Mesendoderm (in vitro differentiated cells): ENCODE measurements around the gene DDX49. TPM values are rescaled to one million over a fixed set of nuclear protein-coding genes. Genes with fewer than 3 reads are reported as not detected.

Source experiments
- DNase-seq: peaks from one replicate; pipeline ENCODE4 v3.0.0; 2013
- H2AK5ac ChIP-seq: 2 replicates; pipeline ENCODE4 v1.6.1; 2013; ENCODE audit warnings: low read length, inconsistent platforms
- H2BK120ac ChIP-seq: 2 replicates; pipeline ENCODE4 v1.6.1; 2013; ENCODE audit warnings: low read depth, mild to moderate bottlenecking, low read length, moderate library complexity, mixed read lengths
- H2BK15ac ChIP-seq: replicated peaks from 2 replicates; pipeline ENCODE4 v1.6.1; 2013; ENCODE audit warnings: low read depth, mild to moderate bottlenecking, moderate library complexity
- H2BK5ac ChIP-seq: 2 replicates; pipeline ENCODE4 v1.6.1; 2013; ENCODE audit warnings: low read length, inconsistent platforms
- H3K18ac ChIP-seq: 2 replicates; pipeline ENCODE4 v1.6.1; 2013; ENCODE audit warnings: mild to moderate bottlenecking, low read length, mixed read lengths
- H3K23ac ChIP-seq: one replicate; pipeline ENCODE4 v1.6.1; 2013; ENCODE audit warnings: low read length
- H3K27ac ChIP-seq: 2 replicates; pipeline ENCODE4 v1.5.1; 2013; ENCODE audit warnings: low read depth, mild to moderate bottlenecking, inconsistent platforms, low read length, moderate library complexity
- H3K27me3 ChIP-seq: 2 replicates; pipeline ENCODE4 v1.6.1; 2013; ENCODE audit warnings: low read length, control low read depth, mild to moderate bottlenecking, inconsistent platforms; ENCODE audit not compliant: insufficient read depth, poor library complexity
- H3K36me3 ChIP-seq: 2 replicates; pipeline ENCODE4 v1.6.1; 2013; ENCODE audit warnings: low read length, inconsistent platforms; ENCODE audit not compliant: control insufficient read depth, insufficient read depth
- H3K4ac ChIP-seq: one replicate; pipeline ENCODE4 v1.6.1; 2013; ENCODE audit warnings: low read depth, mild to moderate bottlenecking, low read length, moderate library complexity
- H3K4me1 ChIP-seq: 2 replicates; pipeline ENCODE4 v1.6.1; 2013; ENCODE audit warnings: low read depth, low read length, inconsistent platforms; ENCODE audit not compliant: control insufficient read depth
- H3K4me2 ChIP-seq: 2 replicates; pipeline ENCODE4 v1.6.1; 2013; ENCODE audit warnings: low read length
- H3K4me3 ChIP-seq: 2 replicates; pipeline ENCODE4 v1.5.1; 2013; ENCODE audit warnings: mild to moderate bottlenecking, low read length
- H3K56ac ChIP-seq: one replicate; pipeline ENCODE4 v1.6.1; 2013; ENCODE audit warnings: low read length
- H3K79me1 ChIP-seq: 2 replicates; pipeline ENCODE4 v1.6.1; 2013; ENCODE audit warnings: low read length, inconsistent platforms
- H3K79me2 ChIP-seq: 2 replicates; pipeline ENCODE4 v1.6.1; 2013; ENCODE audit warnings: mild to moderate bottlenecking, low read length; ENCODE audit not compliant: control insufficient read depth, insufficient read depth
- H3K9ac ChIP-seq: 2 replicates; pipeline ENCODE4 v1.6.1; 2013; ENCODE audit warnings: low read length, inconsistent platforms
- H4K5ac ChIP-seq: one replicate; pipeline ENCODE4 v1.6.1; 2013; ENCODE audit warnings: low read length
- H4K8ac ChIP-seq: one replicate; pipeline ENCODE4 v1.6.1; 2013; ENCODE audit warnings: low read depth, mild to moderate bottlenecking, control low read depth, low read length, moderate library complexity
- WGBS: extraction: QIAGEN DNeasy Blood & Tissue Kit; methylation state at CpG from one replicate; pipeline ENCODE4 v1.1.7; 2013; ENCODE audit warnings: low lambda C conversion rate, missing lambda C conversion rate; ENCODE audit not compliant: insufficient coverage; ENCODE audit errors: extremely low coverage; 5-methylcytosine and 5-hydroxymethylcytosine counted together
- polyA plus RNA-seq, 2 experiments: library from polyadenylated mRNA; stranded (reverse); fragments of 200-250 nt; gene quantifications; one replicate each; pipeline ENCODE4 v1.2.3, GENCODE V29; 2013

Gene DDX49, protein sequence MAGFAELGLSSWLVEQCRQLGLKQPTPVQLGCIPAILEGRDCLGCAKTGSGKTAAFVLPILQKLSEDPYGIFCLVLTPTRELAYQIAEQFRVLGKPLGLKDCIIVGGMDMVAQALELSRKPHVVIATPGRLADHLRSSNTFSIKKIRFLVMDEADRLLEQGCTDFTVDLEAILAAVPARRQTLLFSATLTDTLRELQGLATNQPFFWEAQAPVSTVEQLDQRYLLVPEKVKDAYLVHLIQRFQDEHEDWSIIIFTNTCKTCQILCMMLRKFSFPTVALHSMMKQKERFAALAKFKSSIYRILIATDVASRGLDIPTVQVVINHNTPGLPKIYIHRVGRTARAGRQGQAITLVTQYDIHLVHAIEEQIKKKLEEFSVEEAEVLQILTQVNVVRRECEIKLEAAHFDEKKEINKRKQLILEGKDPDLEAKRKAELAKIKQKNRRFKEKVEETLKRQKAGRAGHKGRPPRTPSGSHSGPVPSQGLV
- 27.4 TPM for polyA plus RNA-seq (2013, experiment 1 of 2)
- 29.7 TPM for polyA plus RNA-seq (2013, experiment 2 of 2)

DNA sequence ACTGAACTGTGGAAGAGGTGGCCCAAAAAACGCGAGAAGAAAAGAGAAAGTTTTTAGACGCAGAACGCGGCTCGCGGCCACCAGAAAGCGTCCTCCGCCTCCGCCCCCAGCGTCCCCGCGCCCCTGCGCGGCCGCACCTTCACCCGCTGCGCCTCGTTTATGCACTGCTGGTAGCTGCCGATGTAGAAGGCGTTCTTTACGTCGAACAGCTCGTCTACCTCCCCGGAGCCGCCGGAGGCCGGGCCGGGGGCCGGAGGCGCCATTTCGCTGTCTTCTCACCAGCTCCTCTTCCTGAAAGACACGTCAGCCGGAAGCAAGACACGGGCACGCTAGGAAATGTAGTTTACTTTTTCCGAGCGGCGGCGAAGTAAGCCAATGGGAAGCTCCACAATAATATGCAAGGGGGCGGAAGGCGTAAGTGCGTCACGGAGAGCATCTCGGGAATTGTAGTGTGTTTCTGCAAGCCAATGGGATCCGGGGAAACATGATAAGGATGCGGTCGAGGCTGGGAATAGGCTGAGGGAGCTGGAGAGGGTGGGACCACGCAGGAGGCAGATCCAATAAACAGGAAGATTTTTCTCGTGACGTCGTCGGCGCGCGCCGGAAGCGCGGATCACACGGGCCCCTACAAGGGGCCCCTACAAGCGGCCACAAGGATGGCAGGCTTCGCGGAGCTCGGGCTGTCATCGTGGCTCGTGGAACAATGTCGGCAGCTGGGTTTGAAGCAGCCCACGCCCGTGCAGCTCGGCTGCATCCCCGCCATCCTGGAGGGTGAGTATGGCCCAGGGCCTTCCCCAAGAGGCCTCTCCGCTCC is at the start of gene DDX49, which contains the start of gene COPE:
Gene DDX49 (plus strand): TSS at position 630 of the 814 bp plus-strand sequence. CDS start 27 bp downstream, at position 657.
Gene COPE (minus strand): TSS at position 302 of the 814 bp plus-strand sequence. CDS start 39 bp downstream, at position 263.
- peak; percentile 100 for DNase-seq
- no peak within 1 kb of the TSS for H4K5ac ChIP-seq
- no peak within 1 kb of the TSS for H3K27ac ChIP-seq
- peak within 1 kb of the TSS; percentile 30 for H4K8ac ChIP-seq
- H3K4ac ChIP-seq = no peak within 1 kb of the TSS
- H2AK5ac ChIP-seq = peak within 1 kb of the TSS; percentile 14
- peaks cover 1% of the 10 kb centered on the region for H3K4me1 ChIP-seq
- H3K79me2 ChIP-seq = peaks cover 24% of the 10 kb centered on the region
- peak within 1 kb of the TSS; percentile 74 for H3K23ac ChIP-seq
- no peak within 1 kb of the TSS for H2BK5ac ChIP-seq
- no peak within 1 kb of the TSS for H2BK15ac ChIP-seq
- no peak within 1 kb of the TSS for H3K18ac ChIP-seq
- peaks cover 4% of the 10 kb centered on the region for H3K36me3 ChIP-seq
- peak within 1 kb of the TSS; percentile 75 for H3K4me2 ChIP-seq
- H3K27me3 ChIP-seq = no peaks in the 10 kb centered on the region
- WGBS = no CpG with 5 or more reads among the region's 72 CpGs
- peaks cover 21% of the 10 kb centered on the region for H3K79me1 ChIP-seq
- no peak within 1 kb of the TSS for H2BK120ac ChIP-seq
- peak within 1 kb of the TSS; percentile 95 for H3K56ac ChIP-seq
- H3K9ac ChIP-seq = peak within 1 kb of the TSS; percentile 94
- H3K4me3 ChIP-seq = peak within 1 kb of the TSS; percentile 96

DNA sequence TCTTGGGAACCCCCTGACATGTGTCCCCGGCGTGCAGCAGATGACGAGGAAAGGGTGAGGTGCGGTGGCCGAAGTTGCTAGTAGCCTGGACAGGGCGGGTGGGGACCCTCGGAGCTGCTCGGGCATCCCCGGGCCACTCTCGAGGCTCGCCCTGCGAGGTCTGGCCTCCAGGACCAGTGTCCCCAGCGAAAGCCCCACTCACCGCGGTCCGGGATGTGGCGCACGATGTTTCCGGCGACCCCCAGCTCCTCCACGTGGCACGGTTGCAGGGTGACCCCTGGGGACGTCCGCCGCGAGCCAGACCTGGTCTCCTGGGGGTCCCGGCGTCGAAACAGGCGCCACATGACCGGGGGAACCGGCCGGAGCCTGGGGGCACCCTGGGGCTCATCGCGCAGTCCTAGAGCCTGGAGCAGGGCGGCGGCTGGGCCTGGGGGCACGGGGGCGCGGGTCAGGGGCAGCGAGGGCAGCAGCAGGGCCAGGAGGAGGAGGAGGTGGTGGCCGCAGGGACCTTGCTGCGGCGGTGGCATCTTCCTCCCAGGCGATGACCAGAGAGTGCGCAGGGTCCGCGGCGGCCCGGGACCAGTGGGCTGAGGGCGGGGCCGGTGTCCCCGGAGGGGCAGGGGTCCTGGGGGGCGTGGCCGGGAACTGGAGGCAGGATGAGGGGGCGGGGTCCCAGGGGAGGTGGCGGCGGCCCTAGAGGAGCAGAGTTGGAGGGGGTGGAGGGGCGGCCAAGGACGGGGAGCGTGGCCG is 49.6 kb upstream of the DDX49 start:
- Histone ChIP-seq H2BK5ac (no peak overlapping the region), H2BK120ac (no peak overlapping the region), H3K27ac (no peak overlapping the region), H4K8ac (no peak overlapping the region), H3K4ac (no peak overlapping the region), H3K4me1 (peaks cover 3% of the 10 kb centered on the region), H3K4me2 (no peak overlapping the region), H3K79me2 (no peaks in the 10 kb centered on the region), H2BK15ac (no peak overlapping the region), H3K9ac (no peak overlapping the region), H4K5ac (no peak overlapping the region), H3K27me3 (no peaks in the 10 kb centered on the region), H3K23ac (no peak overlapping the region), H3K4me3 (no peak overlapping the region), H3K36me3 (peaks cover 4% of the 10 kb centered on the region), H3K79me1 (no peaks in the 10 kb centered on the region), H3K56ac (peak overlapping the region; percentile 74), H3K18ac (no peak overlapping the region), H2AK5ac (no peak overlapping the region)
- DNase-seq = peak; percentile 27
- WGBS = no CpG with 5 or more reads among the region's 62 CpGs

DNA sequence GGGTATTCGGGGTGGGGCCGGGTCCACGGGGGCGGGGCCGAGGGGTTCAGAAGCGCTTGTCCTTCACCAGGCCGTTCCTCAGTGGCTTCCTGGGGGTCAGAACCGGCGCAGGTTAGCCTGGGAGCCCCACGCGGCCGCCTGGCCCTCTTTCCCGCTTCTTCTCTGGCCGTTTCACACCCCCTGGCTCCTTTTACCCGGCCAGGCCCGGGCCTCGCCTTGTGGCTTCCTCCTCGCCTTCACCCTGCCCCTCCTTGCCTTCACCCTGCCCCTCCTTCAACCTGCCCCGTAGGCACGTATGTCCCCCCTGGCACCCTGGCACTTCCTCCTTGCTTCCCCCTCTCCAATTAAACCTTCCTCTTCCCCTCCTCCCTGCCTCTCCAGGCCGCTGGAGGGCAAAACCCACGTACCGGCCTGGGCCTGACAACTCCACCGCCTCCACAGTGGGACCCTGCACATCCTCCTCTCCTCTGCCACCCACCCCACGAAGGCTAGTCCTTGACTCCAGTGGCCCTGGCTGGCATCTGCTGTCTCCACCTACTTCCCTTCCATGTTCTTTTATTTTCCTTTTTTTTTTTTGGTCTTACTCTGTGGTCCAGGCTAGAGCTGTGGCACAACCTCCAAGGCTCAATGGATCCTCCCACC is 48.9 kb upstream of the DDX49 start:
- Histone ChIP-seq H3K27ac (no peak overlapping the region), H4K8ac (no peak overlapping the region), H3K4me1 (peaks cover 3% of the 10 kb centered on the region), H3K4me3 (no peak overlapping the region), H2BK5ac (no peak overlapping the region), H4K5ac (no peak overlapping the region), H3K23ac (peak overlapping the region; percentile 45), H3K79me2 (no peaks in the 10 kb centered on the region), H3K9ac (peak overlapping the region; percentile 49), H3K18ac (no peak overlapping the region), H3K56ac (peak overlapping the region; percentile 73), H3K27me3 (no peaks in the 10 kb centered on the region), H3K4me2 (no peak overlapping the region), H2BK120ac (no peak overlapping the region), H2AK5ac (peak overlapping the region; percentile 74), H3K4ac (no peak overlapping the region), H2BK15ac (no peak overlapping the region), H3K36me3 (peaks cover 4% of the 10 kb centered on the region), H3K79me1 (no peaks in the 10 kb centered on the region)
- WGBS = no CpG with 5 or more reads among the region's 25 CpGs
- DNase-seq = no peak

DNA sequence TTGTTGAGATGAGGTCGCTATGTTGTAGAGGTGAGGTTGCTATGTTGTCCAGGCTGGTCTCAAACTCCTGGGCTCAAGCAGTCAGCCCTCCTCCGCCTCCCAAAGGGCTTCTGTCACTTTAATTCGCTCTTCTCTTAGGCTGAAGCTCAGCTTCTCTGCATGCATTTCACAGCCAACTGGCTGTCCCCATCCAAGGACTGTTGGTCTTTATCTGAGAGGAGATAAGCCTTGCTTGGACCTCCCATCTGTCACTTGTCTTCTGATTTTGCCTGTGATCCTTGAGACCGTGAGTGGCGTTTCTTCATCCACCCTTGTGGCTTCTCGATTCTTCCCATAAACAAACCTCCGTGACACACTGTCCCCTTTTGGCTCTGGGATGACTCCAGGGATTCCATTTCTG is 48.0 kb upstream of the DDX49 start:
- no peak overlapping the region for H4K5ac ChIP-seq
- H3K18ac ChIP-seq = no peak overlapping the region
- no peaks in the 10 kb centered on the region for H3K79me1 ChIP-seq
- no peak overlapping the region for H3K4me3 ChIP-seq
- no peak overlapping the region for H2BK5ac ChIP-seq
- peaks cover 4% of the 10 kb centered on the region for H3K36me3 ChIP-seq
- DNase-seq = peak; percentile 87
- no peak overlapping the region for H3K27ac ChIP-seq
- H3K4me2 ChIP-seq = no peak overlapping the region
- H2AK5ac ChIP-seq = no peak overlapping the region
- H3K4ac ChIP-seq = no peak overlapping the region
- WGBS = no CpG with 5 or more reads among the region's 7 CpGs
- H3K9ac ChIP-seq = no peak overlapping the region
- H3K79me2 ChIP-seq = no peaks in the 10 kb centered on the region
- H3K4me1 ChIP-seq = peaks cover 3% of the 10 kb centered on the region
- no peak overlapping the region for H3K56ac ChIP-seq
- no peak overlapping the region for H2BK120ac ChIP-seq
- no peak overlapping the region for H2BK15ac ChIP-seq
- H3K23ac ChIP-seq = no peak overlapping the region
- H3K27me3 ChIP-seq = no peaks in the 10 kb centered on the region
- H4K8ac ChIP-seq = no peak overlapping the region

DNA sequence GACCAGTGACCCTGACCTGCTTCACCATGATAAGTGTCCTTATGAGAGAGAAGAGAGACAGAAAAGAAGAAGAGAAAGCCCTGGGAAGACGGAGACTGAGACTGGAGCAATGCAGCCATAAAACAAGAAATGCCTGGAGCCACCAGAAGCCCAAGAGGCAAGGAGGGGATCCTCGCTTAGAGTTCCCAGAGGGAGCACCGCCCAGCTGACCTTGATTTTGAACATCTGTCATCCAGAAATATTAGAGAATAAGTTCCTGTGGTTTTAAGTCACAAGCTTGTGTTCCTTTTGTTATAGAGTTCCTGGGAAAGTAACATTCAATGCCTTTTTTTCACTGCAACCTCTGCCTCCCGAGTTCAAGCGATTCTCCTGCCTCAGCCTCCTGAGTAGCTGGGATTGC is 43.8 kb upstream of the DDX49 start:
- H3K4me1 ChIP-seq = peaks cover 2% of the 10 kb centered on the region
- H3K56ac ChIP-seq = no peak overlapping the region
- no peak overlapping the region for H3K4ac ChIP-seq
- H3K9ac ChIP-seq = no peak overlapping the region
- no peak overlapping the region for H3K27ac ChIP-seq
- no peak overlapping the region for H4K8ac ChIP-seq
- H4K5ac ChIP-seq = no peak overlapping the region
- no peaks in the 10 kb centered on the region for H3K27me3 ChIP-seq
- H3K79me1 ChIP-seq = no peaks in the 10 kb centered on the region
- no peak overlapping the region for H3K4me3 ChIP-seq
- H3K23ac ChIP-seq = no peak overlapping the region
- DNase-seq = no peak
- no peak overlapping the region for H3K4me2 ChIP-seq
- H3K36me3 ChIP-seq = no peaks in the 10 kb centered on the region
- H2BK120ac ChIP-seq = no peak overlapping the region
- WGBS = no CpG with 5 or more reads among the region's 5 CpGs
- H3K79me2 ChIP-seq = no peaks in the 10 kb centered on the region
- H2AK5ac ChIP-seq = no peak overlapping the region
- no peak overlapping the region for H2BK5ac ChIP-seq
- H3K18ac ChIP-seq = no peak overlapping the region
- H2BK15ac ChIP-seq = no peak overlapping the region
